Astrocyte (in vitro differentiated cells and primary cell): ENCODE results near the gene FAM13C. TPM values are rescaled to one million over a fixed set of nuclear protein-coding genes. Genes with fewer than 3 reads are reported as not detected.

Experiments
- DNase-seq: peaks from one replicate; pipeline ENCODE4 v3.0.0-alpha.2; 2010; ENCODE audit warnings: low read depth
- FAIRE-seq: peaks from 2 replicates; lab custom pipeline; 2011; peaks lifted over from hg19 to GRCh38; lab: Jason Lieb, UNC
- H2AFZ ChIP-seq: 2 replicates; pipeline ENCODE4 v1.6.0; 2012; ENCODE audit warnings: low read depth, low read length, inconsistent platforms
- H3K27ac ChIP-seq: 2 replicates; pipeline ENCODE4 v1.5.1; 2011; ENCODE audit warnings: low read depth, low read length, inconsistent platforms
- H3K27me3 ChIP-seq: 2 replicates; pipeline ENCODE4 v1.6.0; 2011; ENCODE audit warnings: low read length, inconsistent platforms; ENCODE audit not compliant: insufficient read depth
- H3K36me3 ChIP-seq: 2 replicates; pipeline ENCODE4 v1.5.1; 2011; ENCODE audit warnings: low read length, inconsistent platforms; ENCODE audit not compliant: insufficient read depth
- H3K4me1 ChIP-seq: 2 replicates; pipeline ENCODE4 v1.5.1; 2011; ENCODE audit warnings: low read length, inconsistent platforms; ENCODE audit not compliant: insufficient read depth
- H3K4me2 ChIP-seq: 2 replicates; pipeline ENCODE4 v1.6.0; 2012; ENCODE audit warnings: low read length, inconsistent platforms
- H3K4me3 ChIP-seq: 2 replicates; pipeline ENCODE4 v1.5.1; 2011; ENCODE audit warnings: low read depth, mild to moderate bottlenecking, low read length, inconsistent platforms; ENCODE audit not compliant: insufficient read depth
- H3K79me2 ChIP-seq: 2 replicates; pipeline ENCODE4 v1.6.0; 2012; ENCODE audit warnings: mild to moderate bottlenecking, low read length, inconsistent platforms; ENCODE audit not compliant: insufficient read depth
- H3K9ac ChIP-seq: 2 replicates; pipeline ENCODE4 v1.6.0; 2012; ENCODE audit warnings: mild to moderate bottlenecking, low read length, inconsistent platforms
- H3K9me3 ChIP-seq: 2 replicates; pipeline ENCODE4 v1.5.1; 2012; ENCODE audit warnings: low read depth, mild to moderate bottlenecking, low read length, inconsistent platforms; ENCODE audit not compliant: insufficient read depth
- H4K20me1 ChIP-seq: 2 replicates; pipeline ENCODE4 v1.6.0; 2012; ENCODE audit warnings: low read length, inconsistent platforms; ENCODE audit not compliant: insufficient read depth
- H3K27ac Mint-ChIP-seq: one replicate; pipeline ENCODE4 v1.8.0; 2021; ENCODE audit warnings: mild to moderate bottlenecking, mixed read lengths; ENCODE audit not compliant: unreplicated experiment
- H3K27me3 Mint-ChIP-seq: one replicate; pipeline ENCODE4 v1.8.0; 2021; ENCODE audit warnings: low read depth, mixed read lengths; ENCODE audit not compliant: unreplicated experiment
- H3K36me3 Mint-ChIP-seq: one replicate; pipeline ENCODE4 v1.8.0; 2021; ENCODE audit warnings: low read depth, mixed read lengths; ENCODE audit not compliant: unreplicated experiment
- H3K4me1 Mint-ChIP-seq: one replicate; pipeline ENCODE4 v1.8.0; 2021; ENCODE audit warnings: low read depth, mixed read lengths; ENCODE audit not compliant: unreplicated experiment
- H3K4me3 Mint-ChIP-seq: one replicate; pipeline ENCODE4 v1.8.0; 2021; ENCODE audit warnings: mild to moderate bottlenecking, moderate library complexity, mixed read lengths; ENCODE audit not compliant: unreplicated experiment
- H3K9me3 Mint-ChIP-seq: one replicate; pipeline ENCODE4 v1.8.0; 2021; ENCODE audit warnings: mild to moderate bottlenecking, mixed read lengths; ENCODE audit not compliant: unreplicated experiment
- EZH2 ChIP-seq: IDR thresholded peaks from 2 replicates; pipeline ENCODE4 v1.6.1; 2012; ENCODE audit warnings: mild to moderate bottlenecking, low read length, inconsistent platforms; ENCODE audit not compliant: insufficient read depth
- total RNA-seq: library from RNA; stranded (reverse); gene quantifications from 2 replicates; pipeline ENCODE4 v1.2.1, GENCODE V29; 2021
- TF ChIP-seq, protein P1 (sequence below): IDR thresholded peaks from 2 replicates; pipeline ENCODE4 v1.5.1; 2011; ENCODE audit warnings: low read depth, mild to moderate bottlenecking, inconsistent platforms, low read length, moderate library complexity; ENCODE audit not compliant: insufficient read depth

FAM13C gene
- total RNA-seq, 1 donor from 2014 or later = 8.7 TPM

DNA sequence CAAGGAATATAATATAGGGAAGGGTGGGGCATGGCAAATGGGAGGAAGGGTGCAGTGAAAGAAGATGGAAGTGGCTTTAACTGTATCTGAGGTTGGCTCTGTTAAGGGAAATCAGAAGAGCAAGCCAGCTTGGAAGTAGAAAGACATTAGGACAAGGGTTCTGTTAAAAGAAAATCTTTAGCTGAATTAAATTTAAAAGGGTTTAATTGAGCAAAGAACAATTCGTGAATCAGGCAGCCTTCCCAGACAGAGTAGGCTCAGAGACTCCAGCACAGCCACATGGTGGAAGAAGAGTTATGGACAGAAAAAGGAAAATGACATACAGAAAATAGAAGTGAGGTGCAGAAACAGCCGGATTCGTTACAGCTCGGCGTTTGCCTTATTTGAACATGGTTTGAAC lies 42.0 kb downstream of the FAM13C start:
- no peaks in the 10 kb centered on the region for H3K79me2 ChIP-seq
- no peak overlapping the region for H3K27ac Mint-ChIP-seq
- FAIRE-seq = no peak

DNA sequence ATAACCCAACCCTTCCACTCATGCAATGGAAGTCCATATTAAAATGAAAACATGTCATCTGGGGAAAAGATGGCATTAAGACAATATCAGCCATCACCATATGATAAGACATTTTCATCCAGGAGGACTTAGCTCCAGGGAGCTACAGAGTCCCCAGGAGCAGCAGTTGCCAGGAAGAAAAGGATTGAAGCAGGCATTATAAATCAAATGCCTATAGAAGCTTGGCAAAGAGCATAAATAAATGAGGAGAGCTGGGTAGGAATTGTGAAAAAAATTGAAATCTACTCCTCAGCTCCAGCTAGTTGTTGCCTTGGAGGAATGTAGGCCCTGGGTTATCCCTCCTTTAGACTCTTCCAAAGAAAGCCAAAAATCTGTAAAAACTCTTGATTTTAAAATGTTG lies 42.5 kb downstream of the FAM13C start:
- H3K4me3 ChIP-seq = no peak overlapping the region
- no peaks in the 10 kb centered on the region for H3K79me2 ChIP-seq
- Mint-ChIP-seq H3K27me3 (no peaks in the 10 kb centered on the region), H3K9me3 (peaks cover 5% of the 10 kb centered on the region), H3K27ac (no peak overlapping the region), H3K4me3 (no peak overlapping the region), H3K4me1 (peaks cover 7% of the 10 kb centered on the region), H3K36me3 (peaks cover 12% of the 10 kb centered on the region)
- no peaks in the 10 kb centered on the region for H3K9me3 ChIP-seq
- H3K27me3 ChIP-seq = no peaks in the 10 kb centered on the region
- FAIRE-seq = no peak
- no peak overlapping the region for H3K9ac ChIP-seq
- H3K4me1 ChIP-seq = no peaks in the 10 kb centered on the region
- H2AFZ ChIP-seq = no peak overlapping the region
- H3K27ac ChIP-seq = no peak overlapping the region
- TF ChIP-seq EZH2 = no peak
- TF ChIP-seq, protein P1, sequence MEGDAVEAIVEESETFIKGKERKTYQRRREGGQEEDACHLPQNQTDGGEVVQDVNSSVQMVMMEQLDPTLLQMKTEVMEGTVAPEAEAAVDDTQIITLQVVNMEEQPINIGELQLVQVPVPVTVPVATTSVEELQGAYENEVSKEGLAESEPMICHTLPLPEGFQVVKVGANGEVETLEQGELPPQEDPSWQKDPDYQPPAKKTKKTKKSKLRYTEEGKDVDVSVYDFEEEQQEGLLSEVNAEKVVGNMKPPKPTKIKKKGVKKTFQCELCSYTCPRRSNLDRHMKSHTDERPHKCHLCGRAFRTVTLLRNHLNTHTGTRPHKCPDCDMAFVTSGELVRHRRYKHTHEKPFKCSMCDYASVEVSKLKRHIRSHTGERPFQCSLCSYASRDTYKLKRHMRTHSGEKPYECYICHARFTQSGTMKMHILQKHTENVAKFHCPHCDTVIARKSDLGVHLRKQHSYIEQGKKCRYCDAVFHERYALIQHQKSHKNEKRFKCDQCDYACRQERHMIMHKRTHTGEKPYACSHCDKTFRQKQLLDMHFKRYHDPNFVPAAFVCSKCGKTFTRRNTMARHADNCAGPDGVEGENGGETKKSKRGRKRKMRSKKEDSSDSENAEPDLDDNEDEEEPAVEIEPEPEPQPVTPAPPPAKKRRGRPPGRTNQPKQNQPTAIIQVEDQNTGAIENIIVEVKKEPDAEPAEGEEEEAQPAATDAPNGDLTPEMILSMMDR = no peak
- H3K36me3 ChIP-seq = no peaks in the 10 kb centered on the region
- no peak overlapping the region for H3K4me2 ChIP-seq
- no peaks in the 10 kb centered on the region for H4K20me1 ChIP-seq
- DNase-seq = no peak

More for the DNA sequence above, 42.0 kb downstream of the FAM13C start:
- Histone ChIP-seq H4K20me1 (no peaks in the 10 kb centered on the region), H3K4me1 (no peaks in the 10 kb centered on the region), H3K9ac (no peak overlapping the region), H2AFZ (no peak overlapping the region), H3K27me3 (no peaks in the 10 kb centered on the region), H3K4me3 (no peak overlapping the region), H3K9me3 (no peaks in the 10 kb centered on the region), H3K4me2 (no peak overlapping the region), H3K36me3 (no peaks in the 10 kb centered on the region), H3K27ac (no peak overlapping the region)
- Mint-ChIP-seq H3K27me3 (no peaks in the 10 kb centered on the region), H3K9me3 (peaks cover 5% of the 10 kb centered on the region), H3K4me3 (no peak overlapping the region), H3K36me3 (peaks cover 12% of the 10 kb centered on the region), H3K4me1 (peaks cover 6% of the 10 kb centered on the region)
- no peak for DNase-seq
- TF ChIP-seq, protein P1 = no peak
- TF ChIP-seq EZH2 = no peak

DNA sequence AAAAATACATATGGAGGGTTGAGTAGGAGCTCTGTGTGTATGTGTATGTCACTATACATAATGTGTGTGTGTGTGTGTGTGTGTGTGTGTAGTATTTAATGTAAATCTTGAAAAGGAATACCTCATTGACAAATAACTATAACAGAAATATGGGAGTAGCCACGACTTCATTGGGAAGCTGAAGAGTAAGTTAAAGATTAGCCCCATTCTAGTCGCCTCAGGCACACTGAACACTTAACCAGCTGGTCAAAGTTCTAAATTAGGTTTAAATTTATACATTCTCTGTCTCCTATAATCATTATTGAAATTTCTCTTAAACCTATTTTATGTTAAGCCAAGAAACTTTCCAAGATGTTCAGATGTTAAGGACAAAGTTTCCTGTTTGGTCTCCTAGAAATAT lies 45.3 kb downstream of the FAM13C start:
- H3K27ac Mint-ChIP-seq = no peak overlapping the region
- no peak overlapping the region for H2AFZ ChIP-seq
- H3K79me2 ChIP-seq = no peaks in the 10 kb centered on the region
- H3K27me3 ChIP-seq = no peaks in the 10 kb centered on the region
- H3K4me3 Mint-ChIP-seq = no peak overlapping the region
- no peak overlapping the region for H3K4me3 ChIP-seq
- H3K36me3 Mint-ChIP-seq = peaks cover 13% of the 10 kb centered on the region
- H3K27ac ChIP-seq = no peak overlapping the region
- H3K4me1 Mint-ChIP-seq = peaks cover 6% of the 10 kb centered on the region
- no peaks in the 10 kb centered on the region for H3K9me3 ChIP-seq
- no peak for FAIRE-seq
- H3K9ac ChIP-seq = no peak overlapping the region
- DNase-seq = no peak
- no peaks in the 10 kb centered on the region for H3K36me3 ChIP-seq
- H3K27me3 Mint-ChIP-seq = no peaks in the 10 kb centered on the region
- no peak overlapping the region for H3K4me2 ChIP-seq
- no peaks in the 10 kb centered on the region for H4K20me1 ChIP-seq
- peaks cover 2% of the 10 kb centered on the region for H3K9me3 Mint-ChIP-seq
- no peak for TF ChIP-seq EZH2
- TF ChIP-seq, protein P1 = no peak
- no peaks in the 10 kb centered on the region for H3K4me1 ChIP-seq
